Ammon's horn (tissue), 1 donor: ENCODE measurements around the gene IFNA4.
A peak's percentile ranks its signal among the peaks of the same experiment; 100 is the strongest.

ENCODE experiments used
- DNase-seq: peaks from one replicate; pipeline ENCODE4 v3.0.0-alpha.2; 2016; ENCODE audit warnings: low spot score

The IFNA4 gene

DNA sequence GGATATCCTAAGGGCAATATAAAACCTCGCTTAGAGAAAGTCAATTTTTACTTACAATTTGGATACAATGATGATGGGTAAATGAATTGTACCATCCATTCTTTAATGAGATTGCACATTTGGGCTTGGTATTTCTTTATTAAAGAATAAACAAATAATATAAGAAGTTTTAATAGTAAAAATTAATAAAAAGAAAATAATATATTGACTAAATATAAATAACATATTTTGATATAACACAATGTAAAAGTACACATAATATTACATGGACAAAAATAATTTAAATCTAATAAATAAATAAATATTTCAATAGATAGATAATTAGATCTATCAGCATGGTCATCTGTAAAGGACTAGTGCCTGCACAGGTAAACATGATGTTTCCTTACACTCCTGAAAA is 21.9 kb downstream of the IFNA4 start:
- no peak for DNase-seq

DNA sequence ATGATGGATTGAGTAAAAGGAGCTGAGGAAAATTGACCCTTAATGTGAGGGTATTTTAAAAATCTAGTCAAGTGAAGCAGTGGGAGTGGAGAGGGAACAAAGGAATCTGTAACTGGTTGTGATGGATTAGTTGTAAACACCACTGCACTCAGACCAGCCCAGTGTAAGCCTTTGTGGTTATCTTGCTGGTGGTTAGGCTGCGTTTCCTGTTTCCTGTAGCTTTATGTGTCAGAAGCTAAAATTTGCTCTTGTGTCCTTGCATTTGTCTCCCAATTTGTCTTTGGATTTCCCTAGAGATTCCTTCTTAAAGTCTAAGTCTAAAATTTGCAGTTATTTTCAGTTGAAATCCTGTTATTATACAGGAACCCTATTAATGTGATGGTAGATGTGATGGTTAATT is 27.2 kb downstream of the IFNA4 start:
- DNase-seq, result peak; percentile 28

GRCh38 chr9:21155501-21155900 is 31.9 kb downstream of the IFNA4 start:
- DNase-seq, result no peak

DNA sequence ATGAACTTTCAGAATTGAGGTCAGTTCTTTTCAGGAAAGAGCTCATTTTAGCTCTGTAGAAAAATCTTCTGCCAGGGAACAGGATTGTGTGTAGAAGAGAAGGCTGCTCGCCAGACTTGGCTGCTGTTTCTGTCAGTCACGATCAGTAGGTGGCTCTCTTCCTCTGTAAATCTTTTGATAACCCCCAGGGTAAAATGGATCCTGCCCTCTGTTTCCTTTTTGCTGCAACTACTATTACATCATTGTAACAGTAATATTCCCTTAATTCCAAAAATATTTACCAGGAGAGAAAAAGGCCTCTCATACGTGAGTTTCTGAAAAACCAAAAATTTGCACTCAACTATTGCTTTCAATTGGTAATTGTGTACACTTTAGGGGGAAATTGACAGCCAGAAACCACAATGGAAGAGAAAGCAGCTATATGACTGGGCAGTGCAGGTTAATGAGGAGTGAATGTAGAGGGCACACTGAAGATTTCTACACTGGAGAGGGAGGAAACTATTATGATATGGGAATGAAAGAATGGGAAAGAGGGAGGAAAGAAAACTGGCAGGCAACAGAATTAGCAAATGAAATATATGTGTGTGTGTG is 33.3 kb downstream of the IFNA4 start:
- peak; percentile 63 for DNase-seq

DNA sequence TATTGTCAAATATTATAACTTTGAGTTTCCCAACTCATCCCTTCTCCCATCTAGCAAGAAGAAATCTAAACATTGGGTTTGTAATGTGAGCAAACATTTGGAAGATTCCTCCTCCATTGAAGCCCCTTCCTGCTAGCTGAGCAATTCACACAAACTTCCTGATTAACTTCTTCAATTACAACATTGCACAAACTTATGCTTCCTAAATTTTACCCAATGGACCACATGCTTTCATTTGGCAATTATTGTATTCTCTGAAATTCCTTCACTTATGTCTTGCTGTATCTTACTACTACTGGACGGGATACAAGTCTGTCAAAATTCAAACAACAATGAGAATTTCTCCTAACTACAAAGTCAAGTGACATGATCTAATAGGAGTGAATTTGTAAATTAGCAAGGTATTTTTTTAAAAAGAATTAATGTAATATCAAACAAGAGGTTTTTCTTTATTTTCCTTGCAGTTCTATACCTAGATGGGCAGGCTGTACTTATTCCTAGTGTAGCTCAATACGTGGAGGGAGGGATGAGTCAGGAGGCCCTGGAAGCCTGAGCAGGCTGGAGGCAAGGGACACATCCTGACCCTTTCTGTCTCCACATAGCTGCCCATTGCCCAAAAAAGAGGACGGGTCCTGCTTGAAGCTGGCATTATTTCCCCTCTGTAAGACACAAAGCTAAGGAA is 33.9 kb downstream of the IFNA4 start:
- DNase-seq, result peak; percentile 18

- DNase-seq, result no peak
Measured at GRCh38 chr9:21144603-21145002, 42.8 kb downstream of the IFNA4 start.

DNA sequence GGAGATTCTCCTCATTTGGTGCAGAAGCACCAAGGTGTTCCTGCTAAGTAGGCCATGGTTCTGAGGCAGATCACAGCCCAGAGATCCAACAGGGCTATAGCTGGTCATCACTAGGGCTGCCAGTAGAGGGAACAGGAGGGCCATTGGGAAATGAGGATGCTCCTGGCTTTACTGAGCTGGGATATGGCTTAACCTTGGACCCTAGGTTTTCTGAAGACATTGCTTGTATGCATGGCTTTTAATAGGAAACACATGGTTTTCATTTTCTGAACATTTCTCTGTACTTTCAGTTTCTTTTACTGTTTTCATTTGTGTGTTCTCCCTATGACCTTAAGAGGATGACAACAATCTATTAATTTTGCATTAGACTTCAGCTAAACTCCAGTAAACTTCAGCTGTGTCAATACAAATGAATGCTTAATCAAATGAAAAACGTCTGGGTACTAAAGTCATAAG is 45.9 kb downstream of the IFNA4 start, which contains the start of gene IFNW1:
IFNW1 (minus strand) TSS at position 406 of the 456 bp plus-strand sequence; CDS start at position 144, 262 bp downstream.
- DNase-seq, result no peak

DNA sequence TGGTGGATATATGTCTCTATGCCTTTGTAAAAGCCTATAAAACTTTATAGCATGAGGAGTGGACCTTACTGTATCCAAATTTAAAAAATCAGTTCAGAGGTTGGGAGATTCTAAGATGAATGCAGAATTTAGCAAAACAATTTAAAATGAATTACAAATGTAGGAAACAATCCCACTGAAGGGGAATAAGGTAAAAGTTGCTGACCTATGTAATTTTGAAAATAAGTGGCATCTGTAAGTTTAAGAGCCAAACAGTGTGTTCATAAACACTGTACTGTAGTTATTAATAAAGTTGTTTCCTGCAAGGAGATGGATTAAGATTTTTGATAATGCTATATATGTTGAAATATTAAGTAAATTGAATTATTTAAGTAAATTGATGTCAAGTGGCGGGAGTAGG is 50.4 kb downstream of the IFNA4 start:
- no peak for DNase-seq
